Stimulated activated CD8-positive, alpha-beta memory T cell treated with anti-CD3 and anti-CD28 coated beads, Interleukin-15, amount 100 ng/mL, for 24 hours (primary cell): ENCODE data around the gene TENM3.
"Not testable (repeated sequence)": the region's sequence is repeated elsewhere in the genome, so short reads cannot be mapped to it uniquely, and the experiment has no call there.

ENCODE experiments used
- DNase-seq: peaks from one replicate; pipeline ENCODE4 v3.0.0-alpha.2; 2020; ENCODE audit warnings: low read depth

The TENM3 gene

DNA sequence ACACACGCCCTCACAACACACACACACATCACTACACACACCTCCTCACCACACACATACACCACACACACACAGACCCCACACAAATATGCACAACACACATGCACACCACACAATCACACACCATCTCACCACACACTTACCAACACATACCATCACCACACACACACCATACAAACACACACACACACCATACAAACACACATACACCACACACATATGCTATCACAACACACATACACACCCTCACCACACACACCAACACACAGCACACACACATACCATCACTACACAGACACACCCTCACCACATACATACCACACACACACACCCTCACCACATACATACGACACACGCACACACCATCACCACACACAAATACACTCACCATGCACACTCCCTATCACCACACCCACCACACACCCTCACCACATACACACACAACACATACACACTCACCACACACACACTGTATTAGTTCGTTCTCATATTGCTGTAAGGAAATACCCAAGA lies 567.0 kb downstream of the TENM3 start:
- DNase-seq: no peak

DNA sequence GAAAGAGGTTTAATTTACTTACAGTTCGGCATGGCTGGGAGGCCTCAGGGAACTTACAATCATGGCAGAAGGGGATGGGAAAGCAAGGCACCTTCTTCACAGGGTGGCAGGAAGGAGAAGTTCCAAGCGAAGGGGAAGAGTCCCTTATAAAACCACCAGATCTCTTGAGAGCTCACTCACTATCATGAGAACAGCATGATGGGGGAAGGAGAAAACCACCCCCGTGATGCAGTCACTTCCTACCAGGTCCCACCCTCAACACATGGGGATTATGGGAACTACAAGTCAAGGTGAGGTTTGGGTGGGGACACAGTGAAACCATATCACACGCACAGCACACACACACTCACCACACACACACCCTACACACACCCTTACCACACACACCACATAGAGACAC lies 569.7 kb downstream of the TENM3 start:
- no peak for DNase-seq

DNA sequence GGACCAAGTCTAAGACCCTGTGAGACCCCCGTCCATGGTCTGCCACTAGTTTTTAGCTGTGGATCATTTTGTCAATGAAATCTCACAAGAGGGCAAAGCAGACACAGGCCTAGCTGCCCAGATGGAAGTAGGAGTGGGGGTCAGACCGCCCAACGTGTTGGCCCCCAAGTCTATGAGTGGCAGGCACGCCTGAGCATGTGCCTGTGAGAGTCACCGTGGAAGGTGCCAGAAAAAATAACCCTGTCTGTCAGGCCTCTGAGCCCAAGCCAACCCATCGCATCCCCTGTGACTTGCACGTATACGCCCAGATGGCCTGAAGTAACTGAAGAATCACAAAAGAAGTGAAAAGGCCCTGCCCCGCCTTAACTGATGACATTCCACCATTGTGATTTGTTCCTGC lies 570.9 kb downstream of the TENM3 start:
- not testable (repeated sequence) for DNase-seq

DNA sequence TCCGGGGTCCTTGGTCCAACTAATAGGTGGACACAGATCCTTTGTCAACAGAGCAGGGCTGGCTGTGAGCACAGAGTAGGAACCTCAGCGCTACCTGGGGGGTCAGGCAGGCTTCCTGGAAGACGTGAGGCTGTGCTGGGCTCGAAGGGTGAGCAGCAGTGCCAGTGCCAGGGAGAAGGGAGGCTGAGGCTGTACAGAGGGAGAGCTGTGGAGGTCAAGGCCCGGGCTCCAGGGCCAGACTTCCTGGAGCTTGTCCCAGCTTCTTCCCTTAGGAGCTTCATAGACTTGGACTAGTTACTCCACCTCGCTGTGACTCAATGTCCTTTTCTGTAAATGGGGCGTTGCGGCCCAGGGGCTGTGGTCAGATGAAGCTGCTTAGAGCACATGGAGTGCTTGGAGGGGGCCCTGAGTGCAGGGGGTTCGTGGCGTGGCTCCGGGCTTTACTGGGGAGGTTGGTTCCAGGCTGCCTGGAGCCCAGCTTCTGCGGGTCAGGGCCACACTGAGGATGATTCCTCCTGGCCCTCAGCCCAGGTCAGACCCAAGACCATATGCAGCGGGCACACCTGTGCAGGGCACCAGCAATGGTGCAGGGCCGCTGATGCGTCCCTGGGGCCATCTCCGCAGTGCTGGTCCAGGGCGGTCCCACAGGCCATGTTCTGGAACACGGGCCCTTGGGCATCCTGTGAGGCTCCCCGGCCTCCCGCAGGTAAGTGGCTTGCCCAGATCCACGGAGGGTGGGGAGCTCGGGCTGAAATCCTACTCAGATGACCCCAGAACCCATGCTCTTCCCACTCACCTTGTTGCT lies 575.9 kb downstream of the TENM3 start:
- DNase-seq: no peak

DNA sequence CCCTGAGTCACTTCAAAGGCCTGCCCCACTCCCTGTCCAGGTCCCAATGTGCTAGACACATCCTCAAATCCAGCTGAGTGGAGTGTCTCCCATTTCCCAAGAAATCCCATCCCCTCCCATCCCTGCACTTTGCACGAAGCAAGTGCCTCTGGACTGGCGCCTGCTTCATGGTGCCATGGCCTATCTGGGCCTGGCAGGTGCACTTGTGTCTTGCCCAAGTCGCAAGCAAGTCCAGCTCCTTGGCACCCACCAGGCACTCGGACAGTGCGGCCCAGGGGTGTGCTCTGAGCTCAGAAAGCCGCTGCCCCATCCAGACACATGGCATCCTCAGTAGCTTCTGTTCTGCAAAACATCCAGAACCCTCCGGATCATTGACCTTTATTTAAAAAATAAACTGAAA lies 576.5 kb downstream of the TENM3 start:
- no peak for DNase-seq

DNA sequence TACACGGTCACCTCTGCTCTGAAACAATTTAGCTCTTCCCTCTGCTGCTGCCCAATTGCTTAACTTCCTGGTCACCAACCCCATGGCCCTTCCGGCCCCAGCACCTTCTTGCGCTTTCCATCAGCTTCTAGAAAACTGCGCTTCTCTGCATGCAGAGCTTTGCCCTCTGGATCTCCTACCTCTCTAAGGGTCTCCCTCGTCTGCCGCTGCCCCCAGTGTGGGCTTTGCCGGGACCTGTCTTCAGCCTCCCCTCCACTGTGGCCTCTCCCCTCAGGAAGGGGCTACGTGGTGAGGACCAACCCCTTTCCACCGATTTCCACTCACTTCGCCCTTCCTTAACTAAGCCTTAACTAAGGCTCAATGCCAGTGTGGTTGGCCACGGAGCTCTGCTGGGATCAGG lies 579.4 kb downstream of the TENM3 start:
- DNase-seq: no peak

DNA sequence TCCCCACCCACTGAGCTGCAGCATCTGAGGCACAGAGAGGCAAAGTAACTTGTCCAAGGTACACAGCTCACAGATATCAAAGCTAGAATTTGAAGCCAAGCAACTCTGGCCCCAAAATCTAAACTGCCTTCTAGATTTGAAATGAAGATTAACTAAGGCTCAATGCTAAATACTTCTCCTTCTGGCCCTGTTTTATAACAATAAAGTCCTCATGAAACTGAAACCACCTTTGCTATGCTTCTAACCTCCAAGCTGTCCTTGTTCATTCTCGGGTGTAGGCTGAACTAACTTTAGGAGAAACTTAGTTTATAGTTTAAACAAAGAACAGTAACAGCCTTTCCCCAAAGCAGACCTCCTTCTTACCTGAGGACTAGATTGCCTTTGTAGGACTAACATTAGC lies 580.4 kb downstream of the TENM3 start:
- no peak for DNase-seq

DNA sequence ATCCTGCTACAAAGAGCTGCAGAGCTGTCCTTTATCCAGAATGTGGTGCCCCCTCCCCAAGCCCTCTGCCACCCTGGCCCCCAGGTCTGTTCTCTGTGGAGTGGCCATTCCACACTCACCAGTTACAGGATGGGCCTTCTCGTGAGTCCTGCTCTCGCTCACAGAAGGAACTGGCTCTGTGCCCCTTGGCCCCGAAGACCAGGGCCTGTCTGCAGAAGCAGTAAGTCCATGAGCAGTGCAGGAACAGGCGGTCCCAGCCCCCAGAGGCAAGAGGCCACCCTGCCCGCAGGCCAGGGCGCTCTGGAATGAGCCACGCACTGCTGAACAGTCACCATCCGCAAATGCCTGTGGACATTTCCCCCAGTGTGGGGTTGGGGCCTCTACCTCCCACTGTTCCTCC lies 581.8 kb downstream of the TENM3 start:
- no peak for DNase-seq

DNA sequence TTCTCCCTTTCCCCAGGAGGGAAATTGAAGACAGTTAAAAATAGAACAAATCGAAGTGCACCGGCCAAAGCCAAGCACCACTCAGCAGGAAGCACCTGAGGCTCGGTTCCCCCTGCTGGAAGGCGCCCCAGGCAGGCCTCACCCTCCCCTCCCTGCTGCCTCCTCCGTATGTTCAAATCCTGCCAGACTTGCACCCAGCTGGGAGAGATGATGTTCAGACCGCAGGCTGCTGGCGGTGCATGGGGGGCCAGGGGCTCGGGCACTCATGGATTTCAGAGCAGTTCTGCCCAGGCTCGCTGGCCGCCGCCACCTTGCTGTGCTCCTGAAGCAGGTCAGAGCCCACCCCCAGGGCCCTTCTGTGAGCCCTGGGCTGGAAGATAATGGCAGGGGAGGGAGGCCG lies 582.6 kb downstream of the TENM3 start:
- DNase-seq: no peak

DNA sequence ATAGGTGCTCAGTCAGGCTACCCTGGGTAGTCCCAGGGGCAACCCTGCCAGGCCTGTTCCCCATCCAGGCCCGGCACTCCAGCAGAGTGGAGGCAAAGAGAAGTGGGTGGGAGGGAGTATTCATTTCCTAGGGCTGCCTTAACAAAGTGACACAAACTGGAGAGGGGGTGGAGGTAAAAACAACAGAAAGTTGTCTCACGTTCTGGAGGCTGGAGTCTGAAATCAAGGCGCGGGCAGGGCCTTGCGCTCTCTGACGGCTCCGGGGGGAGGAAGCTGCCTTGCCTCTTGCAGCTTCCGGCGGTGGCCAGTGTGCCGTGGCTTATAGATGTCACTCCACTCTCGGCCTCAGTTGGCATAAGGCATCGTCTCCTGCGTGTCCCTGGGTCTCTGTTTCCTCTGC lies 583.2 kb downstream of the TENM3 start:
- DNase-seq: no peak

DNA sequence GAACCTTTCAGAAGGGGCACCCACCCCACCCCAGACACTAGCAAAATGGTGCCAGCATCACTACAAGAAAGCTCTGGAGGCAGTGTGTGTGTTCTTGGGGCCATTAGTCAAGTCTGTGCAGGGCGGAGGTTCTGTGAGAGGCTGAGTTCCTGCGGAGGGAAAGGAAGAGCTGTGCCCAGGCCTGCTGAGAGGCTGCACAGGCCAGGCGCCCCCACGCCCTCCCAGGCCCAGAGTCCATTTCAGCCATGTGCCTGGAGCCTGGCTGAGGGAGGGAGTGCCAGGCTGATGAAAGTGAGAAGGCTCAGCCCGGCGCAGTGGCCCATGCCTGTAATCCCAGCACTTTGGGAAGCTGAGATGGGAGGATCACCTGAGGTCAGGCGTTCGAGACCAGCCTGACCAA lies 584.0 kb downstream of the TENM3 start:
- no peak for DNase-seq

DNA sequence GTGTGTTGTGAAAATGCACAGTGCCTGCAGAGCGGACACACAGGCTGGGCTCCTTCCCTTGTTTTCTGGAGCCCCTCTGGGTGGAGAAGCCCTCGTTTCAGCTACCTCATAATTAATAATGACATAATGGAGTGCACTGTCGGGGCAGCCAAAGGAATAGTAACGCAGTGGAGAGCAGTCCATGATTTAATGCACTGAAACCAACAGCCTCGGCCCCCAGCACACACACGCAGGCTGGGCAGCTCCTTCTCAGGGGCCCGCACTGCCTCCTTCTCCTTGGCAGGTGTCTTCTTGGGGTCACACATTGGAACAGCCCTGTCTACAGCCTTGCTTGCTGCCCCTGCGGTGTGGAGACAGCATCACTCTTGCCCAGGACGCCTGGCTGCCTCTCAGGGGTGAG lies 584.8 kb downstream of the TENM3 start:
- no peak for DNase-seq

DNA sequence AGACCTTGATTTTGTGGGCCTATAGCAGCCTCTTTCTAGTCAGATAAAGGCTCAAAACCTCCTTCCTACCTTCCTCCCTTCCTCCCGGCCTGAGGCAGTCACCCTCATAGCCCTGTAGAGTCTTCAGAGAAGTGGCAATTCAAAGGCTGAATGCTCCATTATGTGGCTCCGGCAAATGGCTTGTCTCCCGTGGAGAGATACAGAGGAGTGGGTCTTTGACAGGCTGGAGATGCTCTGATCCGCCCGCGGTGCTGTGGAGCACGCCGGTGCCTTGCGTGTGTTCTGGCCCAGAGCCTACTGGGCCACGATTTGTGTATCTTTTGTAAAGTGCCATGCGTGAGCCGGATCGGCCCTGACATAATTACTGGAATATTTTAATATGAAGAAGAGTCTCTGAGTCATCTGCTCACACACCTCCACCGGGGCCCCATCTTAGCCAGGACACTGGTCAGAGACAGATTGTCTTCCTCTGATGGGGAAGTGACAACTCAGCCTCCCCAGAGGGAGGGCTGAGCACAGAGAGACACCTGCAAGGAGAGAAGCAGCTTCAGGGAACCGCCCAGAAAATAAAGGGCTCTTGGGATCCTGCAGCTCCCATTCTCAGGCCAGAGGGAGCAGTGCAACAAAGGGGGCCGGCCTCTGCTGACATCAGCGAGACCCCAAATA lies 585.3 kb downstream of the TENM3 start:
- no peak for DNase-seq

DNA sequence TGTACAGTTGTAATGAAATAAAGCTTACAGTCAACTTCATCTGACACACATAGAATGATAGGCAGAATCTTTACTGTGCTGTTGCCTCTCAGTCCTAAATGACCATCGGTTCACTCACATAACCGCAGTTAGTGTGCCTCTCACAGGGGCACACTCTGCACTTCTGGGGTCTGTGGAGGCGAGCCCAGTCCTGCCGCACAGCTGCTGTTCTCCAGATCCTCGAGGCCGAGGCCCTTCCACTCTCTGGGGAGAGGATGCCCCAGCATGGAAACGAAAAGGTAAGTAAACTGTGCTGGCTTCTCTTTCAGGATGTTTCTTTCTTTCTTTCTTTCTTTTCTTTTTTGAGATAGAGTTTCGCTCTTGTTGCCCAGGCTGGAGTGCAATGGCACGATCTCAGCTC lies 586.0 kb downstream of the TENM3 start:
- no peak for DNase-seq

DNA sequence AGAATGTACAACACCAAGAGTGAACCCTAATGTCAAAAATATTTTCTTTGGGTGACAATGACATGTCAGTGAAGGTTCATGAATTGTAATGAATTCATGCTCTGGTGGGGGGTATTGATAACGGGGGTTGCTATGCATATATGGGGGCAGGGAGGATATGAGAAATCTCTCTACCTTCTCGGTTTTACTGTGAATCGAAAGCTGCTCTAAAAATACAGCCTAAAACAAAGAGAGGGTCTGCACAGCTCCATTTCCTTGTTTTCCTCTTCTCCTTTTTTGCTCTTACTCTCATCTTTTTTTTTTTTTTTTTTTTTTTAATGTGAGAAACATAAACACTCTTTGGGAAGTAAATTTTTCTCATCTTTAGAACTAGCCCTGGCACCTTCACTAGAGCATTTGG lies 588.2 kb downstream of the TENM3 start:
- DNase-seq: no peak

DNA sequence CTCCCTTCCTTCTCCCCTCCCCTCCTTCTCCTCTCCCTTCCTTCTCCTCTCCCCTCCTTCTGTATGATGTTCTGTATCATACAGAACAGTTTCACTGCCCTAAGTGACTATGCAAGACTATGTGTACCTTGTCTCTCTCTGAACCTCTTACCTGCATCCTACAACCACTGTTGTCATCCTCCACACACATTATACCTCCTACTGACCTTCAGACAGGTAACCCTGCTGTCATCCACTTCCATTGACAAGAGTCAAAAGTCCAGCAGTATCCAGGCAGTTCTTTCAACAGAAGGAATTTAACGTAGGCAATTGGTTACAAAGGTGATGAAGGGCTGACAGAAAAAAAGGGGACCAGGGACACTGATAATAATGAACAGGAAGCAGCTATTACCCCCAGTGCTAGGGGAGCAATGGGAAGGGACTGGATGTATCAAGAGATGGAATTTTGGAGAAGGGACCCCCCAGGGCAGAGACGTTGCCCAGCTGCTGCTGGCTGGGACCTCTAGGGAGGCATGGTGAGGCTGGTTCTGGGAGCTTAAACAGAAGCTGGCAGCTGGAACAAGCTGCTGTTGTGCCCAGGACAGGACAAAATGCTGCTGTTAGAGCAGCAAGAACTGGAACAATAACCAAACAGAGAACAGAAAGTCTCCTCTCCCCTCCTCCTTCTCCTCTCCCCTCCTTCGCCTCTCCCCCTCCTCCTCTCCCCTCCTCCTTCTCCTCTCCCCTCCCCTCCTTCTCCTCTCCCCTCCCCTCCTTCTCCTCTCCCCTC lies 589.3 kb downstream of the TENM3 start:
- DNase-seq: no peak

DNA sequence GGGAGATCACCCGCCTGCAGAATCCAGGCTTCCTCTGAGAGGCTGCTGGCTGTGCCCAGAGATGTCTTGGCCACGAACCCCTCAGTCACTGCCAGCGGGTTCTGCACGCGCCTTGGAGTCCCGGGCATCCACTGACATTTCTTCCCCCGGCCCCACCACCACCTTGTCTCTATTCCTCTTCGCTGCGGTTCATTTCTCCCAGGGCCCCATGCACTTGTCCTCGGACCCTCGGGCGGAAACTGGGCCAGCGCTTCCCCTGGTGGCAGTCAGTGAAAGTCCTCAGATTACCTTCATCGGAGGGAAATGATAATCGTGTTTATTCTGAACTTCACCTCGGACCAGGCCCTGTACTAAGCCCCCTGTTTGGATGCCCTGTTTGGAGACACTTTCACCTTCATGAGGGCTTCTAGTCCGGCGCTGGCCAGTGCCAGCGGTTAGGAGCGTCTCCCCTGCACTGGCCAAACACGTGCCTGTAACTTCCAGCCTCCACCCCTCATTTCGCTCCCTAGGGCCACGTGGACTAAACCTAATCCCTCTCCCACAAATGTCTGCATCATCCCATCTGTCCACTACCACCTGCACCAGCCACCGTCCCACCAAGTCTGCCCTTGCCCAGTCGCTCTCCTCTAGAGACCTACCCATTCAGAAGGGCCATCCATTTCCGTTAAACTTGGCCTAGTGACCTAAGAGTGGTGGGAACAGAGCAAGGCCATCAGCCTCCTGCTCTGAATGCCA lies 592.0 kb downstream of the TENM3 start:
- no peak for DNase-seq

DNA sequence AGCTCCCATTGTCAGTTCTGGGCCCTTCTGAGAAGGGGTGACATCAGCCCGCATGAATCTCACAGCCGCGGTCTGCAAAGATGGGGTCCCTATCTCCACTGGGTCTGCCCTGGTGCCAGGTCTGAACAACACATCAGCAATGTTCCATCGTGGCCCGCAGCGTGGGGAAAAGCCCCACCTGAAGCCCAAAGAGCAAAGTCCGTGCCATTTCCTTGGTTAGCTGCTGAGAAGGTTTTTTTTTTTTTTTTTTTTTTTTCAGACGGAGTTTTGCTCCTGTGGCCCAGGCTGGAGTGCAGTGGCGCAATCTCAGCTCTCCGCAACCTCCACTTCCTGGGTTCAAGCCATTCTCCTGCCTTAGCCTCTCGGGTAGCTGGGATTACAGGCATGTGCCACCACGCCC lies 594.6 kb downstream of the TENM3 start:
- DNase-seq: no peak

DNA sequence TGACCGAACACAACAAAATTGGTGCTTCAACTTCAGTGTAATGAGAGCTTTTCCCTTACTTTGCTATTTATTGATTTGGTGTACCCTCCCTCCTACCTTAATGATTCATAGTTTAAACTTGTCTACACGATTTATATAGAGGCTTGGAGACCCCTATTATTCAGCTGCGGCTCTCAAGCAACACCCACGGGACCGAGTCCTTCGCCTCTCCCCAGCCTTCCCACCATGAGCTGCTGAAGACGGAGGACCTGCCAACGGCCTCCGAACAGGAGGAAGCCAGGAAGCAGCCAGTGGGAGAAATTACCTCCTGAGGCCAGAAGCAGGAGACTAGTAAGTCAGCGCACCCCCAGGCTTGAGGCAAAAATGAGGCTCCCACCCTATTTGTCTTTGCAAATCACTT lies 595.3 kb downstream of the TENM3 start:
- DNase-seq: no peak

DNA sequence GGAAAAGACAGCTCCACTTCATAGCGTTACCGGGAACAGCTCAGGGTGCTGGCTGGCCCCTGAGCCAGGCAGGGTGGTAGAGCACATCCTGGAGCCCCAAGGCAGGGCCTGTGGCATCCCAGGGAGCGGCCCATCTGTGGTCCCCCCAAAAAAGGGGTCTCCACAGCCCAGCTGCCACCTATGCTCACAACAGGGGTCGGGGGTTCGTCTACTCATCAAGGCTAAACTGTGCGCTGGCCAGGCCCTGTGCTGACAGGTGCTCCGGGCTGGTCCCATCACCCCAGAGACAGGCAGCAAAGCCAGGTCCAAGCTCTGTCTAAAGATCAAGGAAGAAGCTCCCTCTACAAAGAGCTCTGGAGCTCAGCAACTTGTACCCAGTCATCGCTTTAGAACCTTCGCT lies 596.1 kb downstream of the TENM3 start:
- DNase-seq: no peak

DNA sequence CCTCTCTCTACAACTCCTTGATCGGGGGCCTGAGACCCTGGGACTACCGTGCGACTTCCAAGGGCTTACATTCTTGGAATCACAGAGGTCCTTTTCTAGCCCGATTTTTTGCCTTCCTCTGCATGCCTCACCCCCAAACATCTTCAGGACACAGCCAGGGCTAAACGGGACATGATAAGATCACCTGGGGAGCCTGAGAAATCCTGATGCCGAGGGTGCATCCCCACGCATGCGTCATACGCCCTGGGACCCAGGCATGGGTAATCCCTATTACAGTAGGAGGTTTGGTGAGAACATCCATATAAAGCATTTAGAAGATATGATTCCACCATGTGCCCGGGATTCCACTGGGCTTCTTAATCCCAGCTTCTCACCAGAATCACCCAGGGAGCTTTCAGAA lies 596.9 kb downstream of the TENM3 start:
- no peak for DNase-seq

DNA sequence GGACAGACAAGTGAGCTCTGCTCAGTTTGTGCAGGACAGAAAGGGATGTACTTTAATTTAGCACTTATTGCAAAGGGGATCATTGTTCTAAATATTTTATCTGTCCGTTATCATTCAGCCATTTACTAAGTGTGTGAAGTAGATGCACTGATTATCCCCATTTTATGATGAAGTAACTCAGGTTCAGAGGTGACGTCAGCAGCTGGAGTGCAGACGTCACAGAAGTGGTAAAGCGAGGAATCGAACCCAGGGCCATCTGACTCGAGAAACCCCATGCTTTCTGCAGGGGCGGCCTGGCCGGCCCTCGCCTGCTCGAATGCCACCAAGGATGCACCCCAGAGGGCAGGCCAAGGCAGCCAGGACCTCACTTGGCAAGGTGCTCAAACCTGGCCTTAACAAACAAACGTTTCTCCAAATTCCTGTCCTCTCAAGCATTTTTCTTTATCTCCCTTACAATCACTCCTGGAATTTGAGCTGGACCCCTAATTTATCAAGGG lies 599.0 kb downstream of the TENM3 start:
- no peak for DNase-seq
